Measurements from ENCODE around the gene PTGIS. TPM values are rescaled to one million over a fixed set of nuclear protein-coding genes. Genes with fewer than 3 reads are reported as not detected.

The PTGIS gene
- total RNA-seq, 4 donors from 2014 or later: 4.4 to 41.2 (median 16.2) TPM

GRCh38 chr20:49507741-49508434 lies 60.0 kb downstream of the PTGIS start:
- no peaks in the 10 kb centered on the region for H3K36me3 ChIP-seq
- no peaks in the 10 kb centered on the region for H3K4me1 ChIP-seq
- H3K9me3 ChIP-seq: no peaks in the 10 kb centered on the region
- 79 to 82% methylated on average over 21 of the region's 21 CpGs for WGBS, 2 donors
- TF ChIP-seq CTCF (IDR thresholded peaks at IDR 0.05): no peak
- no peak for TF ChIP-seq POLR2A (IDR thresholded peaks at IDR 0.05)
- H3K4me3 ChIP-seq (replicated peaks in 1 of 3): no peak overlapping the region
- no peak for DNase-seq
- intact Hi-C loops (cut with DNase I): loop anchor here (5.0 kb wide), 1 partner anchor 171 kb away; no protein-coding TSS in a partner anchor
- H3K27ac ChIP-seq: no peak overlapping the region
- H3K27me3 ChIP-seq: no peaks in the 10 kb centered on the region

- H3K27ac ChIP-seq: no peak overlapping the region
- no peak for TF ChIP-seq POLR2A (IDR thresholded peaks at IDR 0.05)
- TF ChIP-seq CTCF (IDR thresholded peaks at IDR 0.05): no peak
- H3K27me3 ChIP-seq: no peaks in the 10 kb centered on the region
- H3K36me3 ChIP-seq: no peaks in the 10 kb centered on the region
- H3K4me3 ChIP-seq (replicated peaks in 1 of 3): no peak overlapping the region
- DNase-seq: peak; percentile 23 to 33
- 24 to 28% methylated on average over 5 to 6 of the region's 9 CpGs for WGBS, 2 donors
- no peaks in the 10 kb centered on the region for H3K9me3 ChIP-seq
- intact Hi-C loops (cut with DNase I): loop anchor here (5.0 kb wide), 1 partner anchor 168 kb away; no protein-coding TSS in a partner anchor
- no peaks in the 10 kb centered on the region for H3K4me1 ChIP-seq
Measured at GRCh38 chr20:49505518-49505917, 62.4 kb downstream of the PTGIS start.

GRCh38 chr20:49503176-49503575 lies 64.8 kb downstream of the PTGIS start:
- 76 to 80% methylated on average over 6 of the region's 6 CpGs for WGBS, 2 donors

GRCh38 chr20:49501917-49502316 lies 66.0 kb downstream of the PTGIS start:
- no peaks in the 10 kb centered on the region for H3K9me3 ChIP-seq
- no peak overlapping the region for H3K27ac ChIP-seq
- no peaks in the 10 kb centered on the region for H3K4me1 ChIP-seq
- DNase-seq: no peak
- no peaks in the 10 kb centered on the region for H3K27me3 ChIP-seq
- TF ChIP-seq CTCF (IDR thresholded peaks at IDR 0.05): no peak
- no peak for TF ChIP-seq POLR2A (IDR thresholded peaks at IDR 0.05)
- no peak overlapping the region for H3K4me3 ChIP-seq (replicated peaks in 1 of 3)
- whole genome bisulfite sequencing, 2 donors: 83 to 88% methylated on average over 3 of the region's 3 CpGs
- no peaks in the 10 kb centered on the region for H3K36me3 ChIP-seq
- intact Hi-C loops (cut with DNase I): no loop called here

More at GRCh38 chr20:49503176-49503575, 64.8 kb downstream of the PTGIS start:
- intact Hi-C loops (cut with DNase I): no loop called here
- no peaks in the 10 kb centered on the region for H3K4me1 ChIP-seq
- H3K27ac ChIP-seq: no peak overlapping the region
- no peaks in the 10 kb centered on the region for H3K36me3 ChIP-seq
- H3K9me3 ChIP-seq: no peaks in the 10 kb centered on the region
- no peak overlapping the region for H3K4me3 ChIP-seq (replicated peaks in 1 of 3)
- no peaks in the 10 kb centered on the region for H3K27me3 ChIP-seq
- DNase-seq: no peak
- TF ChIP-seq POLR2A (IDR thresholded peaks at IDR 0.05) (no peak), CTCF (IDR thresholded peaks at IDR 0.05) (no peak)

GRCh38 chr20:49497398-49497669 lies 70.6 kb downstream of the PTGIS start:
- H3K9me3 ChIP-seq: no peaks in the 10 kb centered on the region
- no peaks in the 10 kb centered on the region for H3K4me1 ChIP-seq
- 11 to 29% methylated on average over 1 of the region's 1 CpG for WGBS, 2 donors
- no peak for TF ChIP-seq CTCF (IDR thresholded peaks at IDR 0.05)
- no peak for TF ChIP-seq POLR2A (IDR thresholded peaks at IDR 0.05)
- no peak overlapping the region for H3K4me3 ChIP-seq (replicated peaks in 1 of 3)
- no peaks in the 10 kb centered on the region for H3K27me3 ChIP-seq
- intact Hi-C loops (cut with DNase I): no loop called here
- no peak for DNase-seq
- no peak overlapping the region for H3K27ac ChIP-seq
- no peaks in the 10 kb centered on the region for H3K36me3 ChIP-seq

Measured in thyroid gland (tissue), 4 donors.